Neural progenitor cell (in vitro differentiated cells): ENCODE measurements around the gene TCF4.

Experiments used
- CTCF ChIP-seq: fragments of 200-600 bp; sonication (generic); IDR thresholded peaks from 2 replicates; pipeline ENCODE4 v1.5.1; 2017; ENCODE audit warnings: antibody characterized with exemption, mild to moderate bottlenecking
- EZH2 ChIP-seq: fragments of 200-600 bp; sonication (generic); IDR thresholded peaks from 2 replicates; pipeline ENCODE4 v1.6.1; 2017; ENCODE audit warnings: antibody characterized with exemption, mild to moderate bottlenecking, moderate library complexity

- TF ChIP-seq CTCF = no peak
- TF ChIP-seq EZH2 = no peak
These were observed 368.9 kb downstream of the TCF4 start for GRCh38 chr18:55219059-55219458.
